HG02759 (cell line): ENCODE data around the gene PERM1.

Experiments used
- ATAC-seq: cut with Tn5 transposase; IDR thresholded peaks from one replicate; pipeline ENCODE4 v1.9.1; 2021; ENCODE audit warnings: mild to moderate bottlenecking, moderate library complexity; ENCODE audit not compliant: unreplicated experiment

PERM1 gene

GRCh38 chr1:937521-937920, 44.4 kb downstream of the PERM1 start:
- ATAC-seq = no peak

DNA sequence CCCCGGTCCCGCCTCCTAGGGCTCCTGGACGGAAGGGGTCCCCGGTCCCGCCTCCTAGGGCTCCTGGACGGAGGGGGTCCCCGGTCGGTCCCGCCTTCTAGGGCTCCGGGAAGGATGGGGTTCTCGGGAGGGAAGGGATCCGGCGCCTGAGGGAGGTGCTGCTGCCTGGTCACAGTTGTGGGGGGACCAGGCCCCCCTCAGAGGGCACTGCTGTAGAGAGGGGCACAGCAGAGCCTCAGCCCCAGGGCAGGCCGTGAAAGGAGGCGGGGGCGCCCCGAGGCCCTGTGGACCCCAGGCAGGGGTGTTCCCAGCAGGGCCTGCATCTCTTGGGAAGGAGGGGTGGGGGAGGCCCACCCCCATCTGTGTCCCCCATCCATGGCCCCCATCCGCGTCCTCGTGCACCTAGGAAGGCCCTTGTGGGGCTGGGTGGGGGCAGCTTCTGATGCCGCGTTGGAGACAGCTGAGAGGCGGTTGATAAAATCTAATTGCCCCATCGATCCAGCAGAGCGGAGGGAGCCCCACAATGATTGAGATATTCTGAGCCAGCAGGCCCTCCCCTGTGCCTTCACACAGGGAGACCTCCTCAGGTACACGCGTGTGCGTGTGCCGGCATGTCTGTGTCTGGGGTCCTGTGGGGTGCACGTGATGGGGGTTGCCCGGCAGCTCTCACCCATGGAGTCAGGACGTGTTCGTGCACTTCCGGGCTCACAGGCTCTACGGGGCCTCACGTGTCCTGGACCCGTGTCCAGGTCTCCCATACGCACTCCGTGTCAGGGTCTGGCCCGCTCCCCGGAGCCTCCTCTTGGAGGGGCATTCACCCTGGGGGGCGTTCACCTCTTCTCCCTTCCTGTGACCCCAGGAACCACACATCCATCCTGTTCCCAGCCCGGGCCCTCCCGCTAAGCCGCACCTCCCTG, 45.3 kb downstream of the PERM1 start:
- no peak for ATAC-seq

- no peak for ATAC-seq
These were observed 46.1 kb downstream of the PERM1 start for GRCh38 chr1:935751-936231.

DNA sequence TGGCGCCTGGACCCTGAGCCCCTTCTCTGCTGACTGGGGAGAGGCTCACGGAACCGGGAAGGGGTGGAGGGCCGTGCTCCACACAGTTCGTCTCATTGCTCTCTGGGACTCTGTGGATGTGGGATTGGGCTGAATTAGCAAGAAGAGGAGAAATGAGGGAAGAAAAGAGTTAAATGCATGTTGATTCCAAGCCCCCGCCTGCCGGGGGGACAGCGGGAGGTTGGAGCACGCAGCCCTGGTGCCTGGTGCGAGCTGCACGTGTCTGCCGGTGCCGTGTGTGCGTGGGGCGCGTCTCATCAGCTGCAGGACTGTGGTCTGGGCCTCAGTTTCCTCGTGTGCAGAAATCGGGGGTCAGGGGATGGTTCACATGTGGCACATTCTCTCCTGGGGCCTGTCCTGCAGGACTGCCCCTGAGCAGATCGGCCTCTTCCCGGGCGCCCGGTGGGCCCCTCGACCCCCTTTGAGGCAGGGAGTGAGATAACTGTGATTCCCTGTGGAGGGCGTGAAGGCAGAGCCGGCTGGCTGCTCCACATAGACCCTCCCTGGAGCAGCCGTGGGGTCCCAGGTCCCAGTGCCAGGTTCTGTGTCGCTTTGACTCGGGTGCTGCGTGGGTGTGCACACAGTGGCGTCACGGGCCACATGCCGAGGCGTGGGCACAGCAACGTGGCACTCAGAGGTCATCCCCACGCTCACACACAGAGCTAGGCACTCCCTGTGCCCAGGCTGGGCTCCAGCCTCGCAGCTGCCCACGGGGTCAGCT, 46.7 kb downstream of the PERM1 start:
- ATAC-seq = no peak

DNA sequence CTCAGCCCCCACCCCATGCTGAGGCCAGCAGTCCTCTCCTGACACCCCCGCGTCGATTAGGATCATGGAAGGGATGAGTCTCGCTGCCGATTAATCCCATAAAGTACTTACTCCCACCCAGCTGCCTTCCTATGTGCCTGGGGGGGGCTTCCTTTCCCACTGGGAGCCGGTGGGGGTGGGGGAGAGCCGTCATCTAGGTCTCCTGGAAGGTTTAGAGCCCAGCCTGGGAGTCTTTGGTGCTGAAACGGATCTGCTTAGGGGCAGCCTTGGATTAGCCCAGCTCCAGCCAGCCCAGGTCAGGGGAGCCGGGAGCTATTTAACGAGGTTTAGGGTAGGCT, 48.3 kb downstream of the PERM1 start:
- no peak for ATAC-seq

DNA sequence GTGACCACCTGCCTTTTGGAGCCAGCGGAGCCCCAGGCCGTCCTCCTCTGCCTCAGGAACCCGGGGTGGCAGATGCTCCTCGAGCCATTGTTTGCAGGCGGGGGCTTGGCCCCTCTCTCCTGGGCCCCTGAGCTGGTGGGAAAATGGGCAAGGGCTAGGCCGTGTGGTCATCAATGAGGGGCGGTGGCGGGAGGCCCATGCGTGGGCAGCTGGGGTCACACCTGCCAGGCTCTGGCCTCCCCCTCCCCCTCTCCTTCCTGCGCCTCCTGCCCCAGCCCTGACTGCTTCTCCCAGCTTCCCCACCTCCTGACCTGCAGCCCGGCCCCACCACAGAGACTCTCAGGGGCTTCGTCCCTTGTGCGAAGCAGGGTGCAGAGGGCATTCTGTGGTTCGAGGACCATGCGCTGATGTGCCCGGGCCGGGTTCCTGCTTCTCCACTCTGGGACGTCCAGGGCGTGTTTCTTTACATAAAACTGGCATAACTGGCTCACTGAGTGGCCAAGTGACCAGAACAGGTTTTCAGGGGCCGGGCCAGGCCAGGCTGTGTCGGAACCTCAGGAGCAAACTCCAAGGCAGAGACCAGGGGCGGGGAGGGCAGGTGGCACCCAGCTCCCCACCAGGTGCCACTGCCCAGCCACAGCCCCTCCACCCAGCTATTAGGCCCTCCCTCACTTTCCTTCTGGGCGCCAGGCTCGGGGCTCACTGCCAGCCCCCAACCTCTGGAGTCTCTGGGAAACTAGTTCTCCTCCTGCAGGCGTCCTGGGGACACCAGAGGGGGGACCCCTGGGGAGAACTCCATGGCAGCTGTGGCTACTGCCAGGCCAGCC, 48.9 kb downstream of the PERM1 start:
- no peak for ATAC-seq

DNA sequence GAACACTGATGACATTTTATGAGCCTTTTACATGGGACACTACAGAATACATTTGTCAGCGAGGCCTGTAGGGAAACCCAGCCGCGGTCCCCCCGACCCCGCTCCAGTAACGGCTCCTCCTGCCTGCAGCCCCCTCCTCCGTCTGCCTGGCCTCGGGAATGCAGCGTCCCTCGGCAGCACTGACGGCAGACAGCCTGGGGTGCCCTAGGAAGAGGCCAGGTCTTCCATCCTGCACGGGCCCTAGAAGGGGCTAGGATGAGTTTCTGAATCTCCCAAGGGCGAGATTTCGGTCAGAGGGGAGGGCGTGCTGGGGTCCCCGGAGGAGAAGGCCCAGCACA, 49.8 kb downstream of the PERM1 start:
- no peak for ATAC-seq

DNA sequence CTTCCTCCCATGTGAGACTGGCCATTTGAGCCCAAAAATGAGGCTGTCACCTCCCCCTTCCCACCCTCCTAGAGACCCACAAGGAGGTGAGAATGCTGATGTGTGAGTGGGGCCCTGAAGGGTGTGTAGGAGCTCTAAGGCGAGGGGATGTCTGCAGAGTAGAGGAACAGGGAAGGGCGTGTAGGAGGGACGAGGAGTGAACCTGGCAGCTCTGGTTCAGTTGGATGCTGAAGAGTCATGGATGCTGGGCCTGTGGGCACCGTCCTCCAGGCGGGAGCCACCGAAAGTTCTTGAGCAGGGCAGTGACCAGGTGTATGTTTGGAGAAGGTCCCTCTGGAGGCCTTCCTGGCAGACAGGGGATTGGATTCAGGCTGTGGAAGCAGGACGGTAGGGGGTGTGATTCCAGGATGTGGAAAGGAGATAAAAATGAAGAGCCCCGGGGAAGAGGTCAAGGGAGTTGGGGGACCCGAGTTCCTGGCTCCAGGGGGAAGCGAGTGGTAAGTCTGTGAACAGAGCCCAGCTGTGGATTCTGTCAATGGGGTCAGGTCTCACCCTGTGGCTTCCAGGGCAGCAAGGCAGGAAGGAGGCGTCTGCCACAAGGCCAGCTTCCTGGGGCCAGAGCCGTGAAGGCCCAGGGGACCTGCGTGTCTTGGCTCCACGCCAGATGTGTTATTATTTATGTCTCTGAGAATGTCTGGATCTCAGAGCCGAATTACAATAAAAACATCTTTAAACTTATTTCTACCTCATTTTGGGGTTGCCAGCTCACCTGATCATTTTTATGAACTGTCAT, 50.3 kb downstream of the PERM1 start:
- no peak for ATAC-seq

GRCh38 chr1:930633-931138, 51.2 kb downstream of the PERM1 start:
- ATAC-seq = no peak

DNA sequence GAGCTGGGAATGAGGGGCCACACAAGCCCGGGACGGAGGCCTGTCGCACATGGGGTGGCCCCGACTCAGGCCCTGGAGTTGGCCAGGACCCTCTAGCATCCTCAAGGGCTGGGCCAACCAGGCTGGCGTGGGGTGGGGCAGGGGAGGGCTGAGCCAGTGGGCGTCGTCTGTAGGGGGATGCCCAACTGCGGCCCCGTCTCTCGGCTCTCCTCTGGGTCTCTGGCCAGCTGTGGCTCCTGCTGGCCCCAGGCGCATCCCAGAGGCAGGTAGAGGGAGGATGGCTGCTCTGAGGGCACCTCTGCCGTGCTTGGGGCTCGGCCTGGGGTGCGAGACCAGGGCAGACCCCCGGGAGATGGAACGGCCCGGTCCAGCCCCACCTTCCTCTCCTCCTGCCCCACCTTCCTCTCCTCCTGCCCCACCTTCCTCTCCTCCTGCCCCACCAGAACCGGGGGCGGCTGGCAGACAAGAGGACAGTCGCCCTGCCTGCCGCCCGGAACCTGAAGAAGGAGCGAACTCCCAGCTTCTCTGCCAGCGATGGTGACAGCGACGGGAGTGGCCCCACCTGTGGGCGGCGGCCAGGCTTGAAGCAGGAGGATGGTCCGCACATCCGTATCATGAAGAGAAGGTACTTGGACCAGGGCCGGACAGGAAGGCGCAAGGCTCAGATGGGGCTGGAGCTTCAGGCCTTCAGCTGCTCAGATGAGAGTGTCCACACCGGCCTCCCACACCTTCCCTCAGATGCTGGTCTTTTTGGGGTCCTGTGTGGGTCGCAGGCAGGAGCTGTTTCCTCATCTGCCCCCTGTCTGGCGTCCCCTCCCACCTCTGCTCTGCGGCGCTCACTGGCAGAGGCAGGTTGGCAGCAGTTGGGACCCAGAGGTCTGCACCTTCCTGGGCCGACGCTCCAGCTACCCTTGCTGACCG, 51.9 kb downstream of the PERM1 start:
- ATAC-seq = no peak

DNA sequence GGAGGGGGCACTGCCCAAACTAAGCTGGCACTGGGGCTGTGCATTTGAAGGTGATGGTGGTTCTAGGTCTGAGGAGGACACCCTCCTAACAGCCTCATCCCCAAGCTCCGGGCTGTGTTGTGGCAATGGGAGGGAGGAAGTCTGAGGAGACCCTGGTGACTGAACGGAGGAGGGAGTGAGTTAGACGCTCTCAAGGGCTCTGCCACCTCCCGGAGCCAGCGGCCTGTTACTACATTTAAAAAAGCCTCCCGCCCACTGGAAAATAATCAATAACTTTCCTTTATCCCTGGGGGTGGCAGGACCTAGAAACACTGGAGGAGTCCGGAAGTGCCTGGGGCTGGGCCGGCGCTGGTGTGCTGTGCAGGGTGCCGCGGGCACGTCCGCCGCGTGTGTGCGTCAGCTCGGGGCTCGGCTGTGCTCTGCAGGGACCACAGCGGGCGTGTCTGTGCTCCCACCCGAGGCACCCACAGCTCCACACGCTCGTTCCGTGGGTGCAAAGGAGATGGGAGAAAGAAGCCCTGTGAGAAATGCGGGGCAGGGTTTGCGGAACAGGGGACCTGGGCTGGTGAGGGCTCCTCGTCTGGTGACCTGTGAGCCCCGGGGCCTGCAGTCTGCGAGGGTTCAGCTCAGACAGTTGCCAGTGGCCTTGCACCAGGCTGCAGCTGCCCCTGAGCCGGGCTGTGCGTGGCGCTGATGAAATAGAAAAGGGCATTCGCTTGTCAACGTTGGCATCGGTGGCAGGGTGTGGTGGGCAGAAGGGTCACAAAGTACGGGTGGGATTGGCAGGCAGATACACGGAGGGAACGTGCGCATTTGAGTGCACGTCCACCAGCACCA, 52.9 kb downstream of the PERM1 start:
- no peak for ATAC-seq

DNA sequence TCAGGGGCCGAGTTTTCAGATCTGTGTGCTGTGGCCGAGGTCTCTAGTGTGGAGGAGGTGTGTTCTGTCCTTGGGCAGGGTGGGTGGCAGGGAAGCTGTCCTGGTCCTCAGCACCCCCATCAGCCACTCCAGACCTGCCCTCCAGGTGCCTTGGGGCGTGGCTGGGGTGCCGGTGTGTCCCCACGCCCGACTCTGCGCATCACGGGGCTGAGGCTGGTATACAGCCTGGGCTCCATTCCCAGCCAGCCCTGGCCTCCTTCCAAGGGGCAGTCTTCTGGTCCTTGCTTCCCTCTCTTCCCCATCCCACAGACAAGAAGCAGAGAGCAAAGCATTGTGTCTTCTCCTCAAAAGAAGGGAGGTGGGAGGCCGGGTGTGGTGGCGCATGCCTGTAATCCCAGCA, 54.1 kb downstream of the PERM1 start:
- ATAC-seq = no peak

GRCh38 chr1:927234-927633, 54.7 kb downstream of the PERM1 start:
- no peak for ATAC-seq

- no peak for ATAC-seq
These were observed 56.1 kb downstream of the PERM1 start for GRCh38 chr1:925561-926421.
